Thyroid gland (tissue), 4 donors: ENCODE results near the gene MTA2.

Experiments used
- CTCF ChIP-seq, 6 experiments: fragments of 200-600 bp in 3 of 6; fragments of 450-650 bp in 3 of 6; sonication (generic) in 3 of 6; IDR thresholded peaks; one replicate each; pipeline ENCODE4 v1.5.1; 2016 to 2019; ENCODE audit warnings: antibody characterized with exemption in 6 of 6, mild to moderate bottlenecking in 2 of 6, inconsistent platforms in 1 of 6, moderate library complexity in 1 of 6
- POLR2A ChIP-seq, 2 donors: fragments of 450-650 bp; IDR thresholded peaks; one replicate each; pipeline ENCODE4 v1.6.1; 2017; ENCODE audit warnings: antibody characterized with exemption in 2 of 2, mild to moderate bottlenecking in 2 of 2, moderate library complexity in 1 of 2

GRCh38 chr11:62601372-62602140 lies at the start of gene MTA2:
- TF ChIP-seq POLR2A (IDR thresholded peaks at IDR 0.05) (peak in 1 of 2 donors; percentile 62), CTCF (IDR thresholded peaks at IDR 0.05) (no peak)
